Measurements from ENCODE around the gene GIGYF1. TPM values are rescaled to one million over a fixed set of nuclear protein-coding genes. Genes with fewer than 3 reads are reported as not detected.

GIGYF1 gene
- total and polyA plus RNA-seq, 2 of the 13 experiments (the other 11 are each of a cell fraction or from before 2014, with no cell fraction given), result 7.6 to 16.1 TPM

DNA sequence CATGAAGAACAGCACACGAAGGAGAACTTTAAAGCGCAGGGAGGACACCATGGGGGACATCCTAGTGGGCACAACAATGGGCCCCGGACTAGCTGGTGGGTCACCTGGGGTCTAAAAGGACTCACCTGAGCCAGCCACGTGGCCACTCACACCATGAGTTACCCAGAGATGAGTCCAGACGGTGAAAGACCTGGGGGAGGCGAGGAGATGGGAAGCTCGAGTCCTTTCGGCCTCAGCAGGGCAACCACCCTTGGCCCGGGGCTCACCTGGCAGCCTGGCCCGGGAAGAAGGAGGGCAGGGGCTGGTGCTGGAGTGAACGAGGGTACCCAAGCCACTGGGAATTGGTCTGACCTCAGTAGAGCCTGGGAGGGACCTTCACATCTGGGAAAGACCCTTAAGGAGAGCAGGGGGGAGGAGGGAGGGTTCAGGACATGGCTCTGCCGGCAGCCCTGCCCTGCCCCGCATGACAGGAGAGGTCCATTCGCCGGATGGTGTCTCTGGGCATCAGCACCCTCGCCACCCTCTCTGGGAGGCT is 5.7 kb downstream of the GIGYF1 start:
- ChIA-PET CTCF (ENCODE audit: low intra/inter-chr PET ratio, low total read pairs) (no interaction called here), POLR2A (no interaction called here)
- DNase-seq (ENCODE audit: low spot score), result no peak
- Histone ChIP-seq H3K79me2 (ENCODE audit: insufficient read depth, low read length) (peaks cover 47% of the 10 kb centered on the region), H3K4me3 (replicated peaks in 1 of 3; ENCODE audit: insufficient read depth in 1 of 3, low read depth in 2 of 3, low read length in 3 of 3) (no peak overlapping the region), H3K27ac (ENCODE audit: extremely low read length, insufficient read depth, low read length) (no peak overlapping the region), H2AFZ (ENCODE audit: low read length) (no peak overlapping the region), H3K9me3 (ENCODE audit: low read length) (no peaks in the 10 kb centered on the region), H3K4me2 (ENCODE audit: low read depth, low read length) (no peak overlapping the region), H3K36me3 (replicated peaks in 1 of 2; ENCODE audit: control insufficient read depth in 1 of 2, insufficient read depth in 2 of 2, low read length in 2 of 2) (peaks cover 35 to 65% of the 10 kb centered on the region in 2 experiments), H3K9ac (ENCODE audit: insufficient read depth, low read depth, low read length) (no peak overlapping the region), H3K4me1 (ENCODE audit: insufficient read depth, low read length) (peaks cover 23% of the 10 kb centered on the region), H3K27me3 (ENCODE audit: control insufficient read depth in 1 of 2, insufficient read depth in 2 of 2, low read length in 2 of 2) (no peaks in the 10 kb centered on the region), H4K20me1 (ENCODE audit: insufficient read depth, low read length) (peaks cover 40% of the 10 kb centered on the region)
- 94% methylated on average over 16 of the region's 16 CpGs for WGBS (ENCODE audit: low lambda C conversion rate)
- no peak for TF ChIP-seq STAT5B (CRISPR knock-in tag; IDR thresholded peaks at IDR 0.05)
- 0 out of 4 replicates have a peak, but pooled peaks of 1 of the 2 experiments have one; percentile 20 for TF ChIP-seq POLR2A (IDR thresholded peaks at IDR 0.05; ENCODE audit: insufficient read depth in 1 of 2, low read depth in 2 of 2, low read length in 2 of 2)
- no TSS peak for BruUV-seq (replicated peaks)
- no peak for FAIRE-seq
- intact Hi-C loops (cut with micrococcal nuclease; ENCODE audit: unreplicated experiment), result no loop called here
- ATAC-seq, result no peak
- in situ Hi-C loops (cut with HindIII; ENCODE audit: extremely low pct_ligation_motif_present, low pct_unique_long_range_greater_than_20kb), result no loop called here

DNA sequence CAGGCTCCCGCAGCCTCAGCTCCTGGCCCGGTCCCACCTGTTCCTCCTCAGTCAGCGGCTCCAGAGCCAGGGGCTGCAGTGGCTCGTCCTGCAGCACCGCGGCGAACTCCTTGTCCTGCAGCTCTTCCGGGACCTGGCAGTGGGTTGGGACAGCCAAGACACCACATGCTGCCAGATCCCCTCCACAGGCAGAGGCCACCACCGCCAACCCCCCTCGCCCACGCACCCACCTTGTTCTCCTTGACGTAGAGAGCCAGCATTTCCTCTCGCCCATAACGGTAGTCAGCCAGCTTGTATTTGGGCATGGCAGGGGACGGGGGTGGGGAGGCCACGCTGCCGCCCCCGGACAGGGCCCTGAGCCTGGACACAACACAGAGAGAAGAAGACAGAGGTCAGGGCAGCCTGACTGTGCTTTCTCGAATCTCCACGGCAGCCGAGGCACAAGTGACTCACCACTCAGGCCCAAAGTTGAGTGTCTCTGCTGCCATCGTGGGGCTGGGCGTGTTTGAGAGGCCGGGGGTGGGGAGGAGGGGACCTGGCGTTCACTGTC is 6.2 kb downstream of the GIGYF1 start:
- ChIA-PET CTCF (ENCODE audit: low intra/inter-chr PET ratio, low total read pairs) (interaction anchor here (0.6 kb wide), 1 partner anchor 266 kb away, joined by 3 read pairs; no protein-coding TSS in a partner anchor), POLR2A (interaction anchor here (0.6 kb wide), 1 partner anchor 165 kb away, joined by 3 read pairs; the partner anchor contains the start of gene SLC12A9)
- Histone ChIP-seq H3K4me1 (ENCODE audit: insufficient read depth, low read length) (peaks cover 22% of the 10 kb centered on the region), H3K9me3 (ENCODE audit: low read length) (no peaks in the 10 kb centered on the region), H3K36me3 (replicated peaks in 1 of 2; ENCODE audit: control insufficient read depth in 1 of 2, insufficient read depth in 2 of 2, low read length in 2 of 2) (peaks cover 40 to 67% of the 10 kb centered on the region in 2 experiments), H2AFZ (ENCODE audit: low read length) (no peak overlapping the region), H3K4me2 (ENCODE audit: low read depth, low read length) (no peak overlapping the region), H4K20me1 (ENCODE audit: insufficient read depth, low read length) (peaks cover 40% of the 10 kb centered on the region), H3K79me2 (ENCODE audit: insufficient read depth, low read length) (peaks cover 42% of the 10 kb centered on the region), H3K9ac (ENCODE audit: insufficient read depth, low read depth, low read length) (no peak overlapping the region), H3K27ac (ENCODE audit: extremely low read length, insufficient read depth, low read length) (no peak overlapping the region), H3K27me3 (ENCODE audit: control insufficient read depth in 1 of 2, insufficient read depth in 2 of 2, low read length in 2 of 2) (no peaks in the 10 kb centered on the region), H3K4me3 (replicated peaks in 1 of 3; ENCODE audit: insufficient read depth in 1 of 3, low read depth in 2 of 3, low read length in 3 of 3) (no peak overlapping the region)
- intact Hi-C loops (cut with micrococcal nuclease; ENCODE audit: unreplicated experiment), result no loop called here
- no peak for FAIRE-seq
- no peak for ATAC-seq
- TF ChIP-seq THYN1 (CRISPR knock-in tag; IDR thresholded peaks at IDR 0.05; ENCODE audit: borderline replicate concordance, low read depth) (no peak), PCBP2 (optimal IDR thresholded peaks at IDR 0.05; ENCODE audit: low read depth, low read length, poor library complexity, severe bottlenecking) (no peak), MIXL1 (CRISPR knock-in tag; IDR thresholded peaks at IDR 0.05) (no peak), PLRG1 (conservative IDR thresholded peaks at IDR 0.05) (no peak), RBFOX2 (IDR thresholded peaks at IDR 0.05; ENCODE audit: low read depth, low read length) (peak; percentile 43), ZNF605 (CRISPR knock-in tag; IDR thresholded peaks at IDR 0.05) (no peak)
- TF ChIP-seq, protein P1, sequence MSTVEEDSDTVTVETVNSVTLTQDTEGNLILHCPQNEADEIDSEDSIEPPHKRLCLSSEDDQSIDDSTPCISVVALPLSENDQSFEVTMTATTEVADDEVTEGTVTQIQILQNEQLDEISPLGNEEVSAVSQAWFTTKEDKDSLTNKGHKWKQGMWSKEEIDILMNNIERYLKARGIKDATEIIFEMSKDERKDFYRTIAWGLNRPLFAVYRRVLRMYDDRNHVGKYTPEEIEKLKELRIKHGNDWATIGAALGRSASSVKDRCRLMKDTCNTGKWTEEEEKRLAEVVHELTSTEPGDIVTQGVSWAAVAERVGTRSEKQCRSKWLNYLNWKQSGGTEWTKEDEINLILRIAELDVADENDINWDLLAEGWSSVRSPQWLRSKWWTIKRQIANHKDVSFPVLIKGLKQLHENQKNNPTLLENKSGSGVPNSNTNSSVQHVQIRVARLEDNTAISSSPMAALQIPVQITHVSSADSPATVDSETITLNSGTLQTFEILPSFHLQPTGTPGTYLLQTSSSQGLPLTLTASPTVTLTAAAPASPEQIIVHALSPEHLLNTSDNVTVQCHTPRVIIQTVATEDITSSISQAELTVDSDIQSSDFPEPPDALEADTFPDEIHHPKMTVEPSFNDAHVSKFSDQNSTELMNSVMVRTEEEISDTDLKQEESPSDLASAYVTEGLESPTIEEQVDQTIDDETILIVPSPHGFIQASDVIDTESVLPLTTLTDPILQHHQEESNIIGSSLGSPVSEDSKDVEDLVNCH (CRISPR knock-in tag; IDR thresholded peaks at IDR 0.05), result no peak
- TF ChIP-seq, protein P2, sequence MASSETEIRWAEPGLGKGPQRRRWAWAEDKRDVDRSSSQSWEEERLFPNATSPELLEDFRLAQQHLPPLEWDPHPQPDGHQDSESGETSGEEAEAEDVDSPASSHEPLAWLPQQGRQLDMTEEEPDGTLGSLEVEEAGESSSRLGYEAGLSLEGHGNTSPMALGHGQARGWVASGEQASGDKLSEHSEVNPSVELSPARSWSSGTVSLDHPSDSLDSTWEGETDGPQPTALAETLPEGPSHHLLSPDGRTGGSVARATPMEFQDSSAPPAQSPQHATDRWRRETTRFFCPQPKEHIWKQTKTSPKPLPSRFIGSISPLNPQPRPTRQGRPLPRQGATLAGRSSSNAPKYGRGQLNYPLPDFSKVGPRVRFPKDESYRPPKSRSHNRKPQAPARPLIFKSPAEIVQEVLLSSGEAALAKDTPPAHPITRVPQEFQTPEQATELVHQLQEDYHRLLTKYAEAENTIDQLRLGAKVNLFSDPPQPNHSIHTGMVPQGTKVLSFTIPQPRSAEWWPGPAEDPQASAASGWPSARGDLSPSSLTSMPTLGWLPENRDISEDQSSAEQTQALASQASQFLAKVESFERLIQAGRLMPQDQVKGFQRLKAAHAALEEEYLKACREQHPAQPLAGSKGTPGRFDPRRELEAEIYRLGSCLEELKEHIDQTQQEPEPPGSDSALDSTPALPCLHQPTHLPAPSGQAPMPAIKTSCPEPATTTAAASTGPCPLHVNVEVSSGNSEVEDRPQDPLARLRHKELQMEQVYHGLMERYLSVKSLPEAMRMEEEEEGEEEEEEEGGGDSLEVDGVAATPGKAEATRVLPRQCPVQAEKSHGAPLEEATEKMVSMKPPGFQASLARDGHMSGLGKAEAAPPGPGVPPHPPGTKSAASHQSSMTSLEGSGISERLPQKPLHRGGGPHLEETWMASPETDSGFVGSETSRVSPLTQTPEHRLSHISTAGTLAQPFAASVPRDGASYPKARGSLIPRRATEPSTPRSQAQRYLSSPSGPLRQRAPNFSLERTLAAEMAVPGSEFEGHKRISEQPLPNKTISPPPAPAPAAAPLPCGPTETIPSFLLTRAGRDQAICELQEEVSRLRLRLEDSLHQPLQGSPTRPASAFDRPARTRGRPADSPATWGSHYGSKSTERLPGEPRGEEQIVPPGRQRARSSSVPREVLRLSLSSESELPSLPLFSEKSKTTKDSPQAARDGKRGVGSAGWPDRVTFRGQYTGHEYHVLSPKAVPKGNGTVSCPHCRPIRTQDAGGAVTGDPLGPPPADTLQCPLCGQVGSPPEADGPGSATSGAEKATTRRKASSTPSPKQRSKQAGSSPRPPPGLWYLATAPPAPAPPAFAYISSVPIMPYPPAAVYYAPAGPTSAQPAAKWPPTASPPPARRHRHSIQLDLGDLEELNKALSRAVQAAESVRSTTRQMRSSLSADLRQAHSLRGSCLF (CRISPR knock-in tag; IDR thresholded peaks at IDR 0.05; ENCODE audit: borderline replicate concordance), result no peak
- 97% methylated on average over 11 of the region's 25 CpGs for WGBS (ENCODE audit: low lambda C conversion rate)
- no TSS peak for BruUV-seq (replicated peaks)
- in situ Hi-C loops (cut with HindIII; ENCODE audit: extremely low pct_ligation_motif_present, low pct_unique_long_range_greater_than_20kb), result no loop called here
- no peak for DNase-seq (ENCODE audit: low spot score)

Data from HepG2 (cell line).